ENCODE data around the gene SMCR8.

GRCh38 chr17:18320301-18320700, 5.2 kb downstream of the SMCR8 start:
- TF ChIP-seq EZH2 (IDR thresholded peaks at IDR 0.05; ENCODE audit: borderline replicate concordance, low read length), result no peak
- TF ChIP-seq CTCF (IDR thresholded peaks at IDR 0.05; ENCODE audit: low read length), result no peak
